ENCODE data around the gene ZNF213.
"Not testable (repeated sequence)": the region's sequence is repeated elsewhere in the genome, so short reads cannot be mapped to it uniquely, and the experiment has no call there.

The ZNF213 gene

GRCh38 chr16:3148256-3149192 is 13.7 kb downstream of the ZNF213 start:
- no peak for FAIRE-seq
- no peak for DNase-seq (ENCODE audit: low spot score)

DNA sequence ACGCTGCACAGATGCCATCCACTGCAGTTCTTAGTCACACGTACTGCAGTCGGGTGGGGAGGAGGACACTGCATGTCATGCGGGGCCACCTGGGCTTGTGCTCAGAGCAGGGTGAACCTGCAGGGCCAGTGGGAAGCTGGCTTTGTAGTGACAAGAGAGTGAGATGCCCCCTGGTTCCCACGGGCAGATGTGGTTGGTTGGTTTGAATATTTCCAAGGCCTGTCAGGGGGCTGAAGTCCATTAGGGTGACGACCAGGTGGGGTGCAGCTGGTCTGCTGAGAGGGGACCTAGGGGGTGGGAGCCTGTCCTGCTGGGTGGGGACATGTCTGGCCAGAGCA is 14.3 kb downstream of the ZNF213 start:
- no peak for FAIRE-seq

GRCh38 chr16:3149630-3150345 is 15.0 kb downstream of the ZNF213 start:
- FAIRE-seq (no peak), DNase-seq (ENCODE audit: low spot score) (peak; percentile 75)

More for the DNA sequence above, 14.3 kb downstream of the ZNF213 start:
- no peak for DNase-seq (ENCODE audit: low spot score)

DNA sequence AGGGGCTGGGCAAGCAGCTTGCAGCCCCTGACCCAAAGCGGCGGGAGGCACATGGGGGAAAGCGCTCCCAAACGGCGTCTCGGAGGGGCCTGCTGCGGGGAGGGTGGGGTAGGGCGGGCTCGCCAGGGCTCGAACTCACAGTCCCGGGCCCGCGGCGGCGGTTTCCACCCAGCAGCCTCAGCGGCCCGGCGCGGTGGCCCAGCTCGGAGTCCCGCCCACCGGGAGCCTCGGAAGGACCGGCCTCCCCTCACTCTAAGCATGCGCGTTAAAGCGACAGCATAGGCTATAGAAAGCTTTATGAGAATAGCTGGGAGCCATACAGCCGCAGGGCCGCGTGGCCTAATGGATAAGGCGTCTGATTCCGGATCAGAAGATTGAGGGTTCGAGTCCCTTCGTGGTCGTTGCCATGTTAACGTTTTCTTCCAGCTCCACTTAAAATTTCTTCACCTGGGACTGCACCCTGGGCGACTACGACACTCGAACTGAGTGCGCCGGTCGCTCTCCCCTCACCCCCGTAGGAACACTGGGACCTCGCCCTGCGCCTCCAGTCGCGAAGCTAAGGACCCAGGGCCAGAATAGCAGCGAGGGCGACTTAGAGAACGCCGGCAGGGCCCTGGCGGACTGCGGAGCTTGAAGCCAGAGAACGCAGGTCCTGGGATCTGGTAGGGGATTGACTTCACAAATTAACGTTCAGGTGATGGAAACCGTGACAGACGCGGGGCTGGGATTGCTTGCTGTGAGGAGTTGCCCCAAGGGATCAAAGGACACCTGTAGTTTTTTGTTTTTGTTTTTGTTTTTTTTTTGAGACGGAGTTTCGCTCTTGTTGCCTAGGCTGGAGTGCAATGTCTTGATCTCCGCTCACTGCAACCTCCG is 15.8 kb downstream of the ZNF213 start:
- no peak for FAIRE-seq
- peak; percentile 97 for DNase-seq (ENCODE audit: low spot score)

DNA sequence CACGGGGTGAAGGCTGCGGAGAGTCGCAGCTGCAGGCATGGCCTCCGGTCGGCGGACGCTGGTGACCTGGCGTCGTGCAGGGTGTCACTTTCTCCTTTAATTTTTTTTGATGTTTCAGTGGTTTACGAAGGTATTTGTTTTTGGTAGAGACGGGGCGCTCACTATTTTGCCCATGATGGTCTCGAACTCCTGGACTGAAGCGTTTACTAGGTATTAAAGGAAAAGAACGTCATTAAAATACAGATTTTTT is 17.1 kb downstream of the ZNF213 start:
- FAIRE-seq (no peak), DNase-seq (ENCODE audit: low spot score) (no peak)

DNA sequence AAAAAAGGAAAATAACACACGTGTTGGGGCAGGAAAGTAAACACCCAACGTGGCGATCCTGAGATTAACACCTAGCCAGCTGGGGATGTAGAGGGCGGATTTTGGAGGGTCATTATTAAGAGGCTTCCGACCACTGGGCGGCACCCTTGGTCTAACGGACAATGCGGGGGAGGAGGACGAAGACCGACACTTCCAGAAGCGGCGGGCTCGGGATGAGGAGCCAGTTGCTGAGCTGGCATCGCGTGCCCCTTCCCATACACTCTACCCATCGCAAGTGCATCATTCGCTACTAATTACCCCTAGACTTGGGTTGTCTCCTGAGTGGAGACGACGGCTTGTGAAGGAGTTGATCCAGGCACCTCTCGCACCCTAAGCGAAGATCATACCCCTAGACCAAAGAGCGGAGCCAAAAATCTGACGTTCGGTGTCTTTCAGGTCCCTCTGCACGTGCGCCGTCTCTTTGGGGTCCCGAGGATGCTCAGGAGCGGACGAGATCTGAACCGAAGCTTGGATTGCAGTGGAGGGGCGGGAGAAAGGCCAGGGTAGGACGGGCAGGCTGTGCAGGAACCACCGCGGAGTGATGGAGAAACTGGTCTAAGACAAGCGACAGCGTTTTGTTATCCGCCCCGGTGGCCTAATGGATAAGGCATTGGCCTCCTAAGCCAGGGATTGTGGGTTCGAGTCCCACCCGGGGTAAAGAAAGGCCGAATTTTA is 17.6 kb downstream of the ZNF213 start:
- peak; percentile 79 for DNase-seq (ENCODE audit: low spot score)
- FAIRE-seq = no peak

- no peak for DNase-seq (ENCODE audit: low spot score)
- no peak for FAIRE-seq
Measured at GRCh38 chr16:3152991-3153368, 18.2 kb downstream of the ZNF213 start.

DNA sequence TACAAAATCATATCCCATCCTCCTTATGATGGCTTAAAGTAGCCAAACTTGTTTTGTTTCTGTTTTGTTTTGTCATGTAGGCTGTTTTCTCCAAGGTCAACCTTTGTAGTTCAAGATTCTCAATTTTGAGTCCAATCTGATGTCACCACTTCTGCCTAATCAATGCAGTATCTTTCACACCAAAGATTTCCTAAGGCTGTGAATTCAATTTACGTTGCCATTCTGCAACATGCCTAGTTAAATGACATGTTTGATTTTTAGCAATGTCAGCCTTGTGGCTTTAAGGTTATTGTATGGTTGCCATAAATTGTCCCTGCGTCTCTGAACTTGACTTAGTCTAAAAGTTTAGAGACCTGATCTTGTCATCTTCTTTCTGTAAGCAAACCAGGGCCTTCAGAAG is 20.4 kb downstream of the ZNF213 start:
- DNase-seq (ENCODE audit: low spot score) (no peak), FAIRE-seq (no peak)

GRCh38 chr16:3155972-3156371 is 21.1 kb downstream of the ZNF213 start:
- no peak for FAIRE-seq
- no peak for DNase-seq (ENCODE audit: low spot score)

GRCh38 chr16:3157229-3158025 is 22.6 kb downstream of the ZNF213 start:
- DNase-seq (ENCODE audit: low spot score) (peak; percentile 68), FAIRE-seq (peak; percentile 27)

- DNase-seq (ENCODE audit: low spot score) (peak; percentile 35), FAIRE-seq (no peak)
Measured at GRCh38 chr16:3158026-3158509, 23.2 kb downstream of the ZNF213 start.

DNA sequence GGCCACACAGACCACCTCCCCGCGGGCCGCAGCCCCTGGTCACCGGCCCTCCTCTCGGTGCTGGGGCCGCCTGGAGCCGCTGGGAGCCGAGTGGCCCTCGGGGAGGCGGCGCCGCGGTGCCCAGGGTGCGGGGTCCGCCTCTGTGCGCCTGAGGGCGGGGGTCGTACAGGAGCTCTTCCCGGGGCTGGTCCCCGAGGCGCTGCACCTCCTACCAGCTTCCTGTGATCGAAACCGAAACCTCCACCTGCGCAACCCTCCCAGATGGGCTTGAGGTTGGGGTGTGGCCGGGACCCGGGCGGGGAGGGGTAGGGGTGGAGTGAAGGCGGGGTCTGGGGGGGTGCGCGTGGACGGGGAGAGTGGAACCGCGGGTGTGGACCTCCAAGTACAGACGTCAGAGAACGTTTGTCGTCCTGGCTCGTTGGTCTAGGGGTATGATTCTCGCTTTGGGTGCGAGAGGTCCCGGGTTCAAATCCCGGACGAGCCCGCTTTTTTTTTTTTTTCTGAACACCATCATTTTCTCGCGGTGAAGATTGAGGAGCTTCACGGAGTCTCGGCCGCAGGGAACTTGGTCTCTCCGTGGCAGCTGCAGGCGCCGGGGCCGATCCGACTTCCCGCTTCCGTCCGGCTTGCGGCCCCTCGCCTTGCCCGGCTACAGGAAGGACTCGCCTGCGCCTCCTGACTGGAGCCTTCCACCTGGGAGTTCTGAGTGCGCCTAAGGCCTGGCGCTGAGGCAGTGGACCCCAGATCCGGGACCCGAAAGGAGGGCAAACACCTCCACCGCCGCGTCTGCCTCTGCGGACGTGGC is 23.9 kb downstream of the ZNF213 start:
- peak; percentile 96 for DNase-seq (ENCODE audit: low spot score)
- FAIRE-seq = peak; percentile 17

DNA sequence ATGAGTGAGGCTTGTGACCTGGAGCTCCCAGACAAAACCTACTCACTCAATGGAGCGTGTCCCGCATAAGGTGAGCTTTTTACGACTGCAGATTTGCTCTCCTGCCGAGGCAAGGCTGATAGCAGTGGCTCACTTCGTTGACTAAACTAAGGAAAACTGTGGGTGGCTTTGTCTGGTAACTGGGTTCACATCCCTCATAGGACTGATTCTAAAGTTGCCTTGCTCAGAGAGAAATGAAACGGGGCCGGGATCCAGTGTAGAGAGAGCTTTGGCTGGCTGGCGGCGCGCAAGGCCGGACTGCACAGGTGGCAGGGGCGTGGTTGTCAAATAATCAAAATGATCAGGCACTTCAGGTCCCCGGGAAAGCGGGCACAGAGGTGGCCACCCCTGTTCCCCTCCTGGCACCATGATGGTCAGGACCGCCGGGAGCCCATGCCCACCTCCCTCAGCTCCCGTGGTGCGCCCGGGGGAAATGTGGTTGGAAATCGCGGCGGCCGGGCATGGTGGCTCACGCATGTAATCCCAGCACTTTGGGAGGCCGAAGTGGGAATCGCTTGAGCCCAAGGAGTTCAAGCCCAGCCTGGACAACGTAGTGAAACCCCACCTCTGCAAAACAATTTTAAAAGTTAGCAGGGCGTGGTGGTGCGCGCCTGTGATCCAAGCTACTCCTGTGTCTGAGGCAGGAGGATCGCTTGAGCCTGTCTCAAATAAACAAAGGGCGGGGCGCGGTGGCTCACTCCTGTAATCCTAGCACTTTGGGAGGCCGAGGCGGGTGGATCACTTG is 26.6 kb downstream of the ZNF213 start:
- DNase-seq (ENCODE audit: low spot score) (no peak), FAIRE-seq (no peak)

GRCh38 chr16:3164121-3164991 is 29.5 kb downstream of the ZNF213 start:
- DNase-seq (ENCODE audit: low spot score) (no peak), FAIRE-seq (no peak)

DNA sequence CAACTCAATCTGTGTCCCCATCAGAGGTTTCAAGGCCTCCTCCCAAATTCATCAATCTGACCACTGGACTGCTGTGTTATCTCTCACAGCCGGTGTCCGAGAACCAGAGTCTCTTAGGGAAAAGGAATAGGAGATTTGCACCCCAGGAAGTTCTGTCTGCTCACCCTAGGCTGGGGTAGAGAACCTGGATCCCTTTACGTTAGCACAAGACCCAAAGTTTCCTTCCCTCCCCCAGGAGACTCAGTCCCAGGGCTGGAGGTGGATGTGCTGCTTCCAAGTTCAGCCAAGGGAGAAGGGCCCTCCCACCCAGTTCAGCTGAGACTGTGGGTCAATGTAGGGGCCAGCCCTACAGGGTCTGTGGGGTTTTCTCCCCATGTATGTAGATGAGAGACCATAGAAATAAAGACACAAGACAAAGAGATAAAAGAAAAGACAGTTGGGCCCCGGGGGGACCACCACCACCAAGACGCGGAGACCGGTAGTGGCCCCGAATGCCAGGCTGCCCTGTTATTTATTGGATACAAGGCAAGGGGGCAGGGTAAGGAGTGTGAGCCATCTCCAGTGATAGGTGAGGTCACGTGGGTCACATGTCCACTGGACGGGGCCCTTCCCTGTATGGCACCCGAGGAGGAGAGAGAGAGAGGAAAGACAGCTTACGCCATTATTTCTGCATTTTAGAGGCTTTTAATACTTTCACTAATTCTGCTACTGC is 30.4 kb downstream of the ZNF213 start:
- DNase-seq (ENCODE audit: low spot score) = no peak
- FAIRE-seq = no peak

GRCh38 chr16:3166505-3166886 is 31.7 kb downstream of the ZNF213 start:
- FAIRE-seq = no peak

GRCh38 chr16:3168729-3169128 is 33.9 kb downstream of the ZNF213 start:
- DNase-seq (ENCODE audit: low spot score); FAIRE-seq: not testable (repeated sequence)

More at GRCh38 chr16:3166505-3166886, 31.7 kb downstream of the ZNF213 start:
- DNase-seq (ENCODE audit: low spot score) = no peak
